Measurements from ENCODE around the gene AMY1A.
"Not testable (repeated sequence)": the region's sequence is repeated elsewhere in the genome, so short reads cannot be mapped to it uniquely, and the experiment has no call there.

AMY1A gene

DNA sequence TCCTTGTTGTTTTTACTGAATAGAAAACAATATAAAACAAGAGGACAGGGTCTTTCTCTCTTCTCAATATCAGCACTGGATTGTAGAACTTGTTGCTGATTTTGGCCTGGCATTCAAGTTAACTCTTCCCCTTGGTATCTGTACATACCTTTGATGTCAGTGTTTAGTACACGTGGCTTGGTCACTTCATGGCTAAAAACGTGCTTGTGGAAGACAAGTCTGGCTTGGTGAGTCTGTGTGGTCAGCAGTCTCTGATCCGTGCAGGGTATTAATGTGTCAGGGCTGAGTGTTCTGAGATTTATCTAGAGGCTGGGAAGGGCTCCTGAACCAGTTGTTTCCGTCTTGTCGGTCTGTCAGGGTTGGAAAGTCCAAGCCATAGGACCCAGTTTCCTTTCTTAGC lies at the start of gene AMY1A:
AMY1A (plus strand) TSS at position 301 of the 400 bp plus-strand sequence. CDS start 571 bp downstream, outside the sequence.
- not testable (repeated sequence) for DNase-seq (ENCODE audit: low read depth, low spot score)

DNA sequence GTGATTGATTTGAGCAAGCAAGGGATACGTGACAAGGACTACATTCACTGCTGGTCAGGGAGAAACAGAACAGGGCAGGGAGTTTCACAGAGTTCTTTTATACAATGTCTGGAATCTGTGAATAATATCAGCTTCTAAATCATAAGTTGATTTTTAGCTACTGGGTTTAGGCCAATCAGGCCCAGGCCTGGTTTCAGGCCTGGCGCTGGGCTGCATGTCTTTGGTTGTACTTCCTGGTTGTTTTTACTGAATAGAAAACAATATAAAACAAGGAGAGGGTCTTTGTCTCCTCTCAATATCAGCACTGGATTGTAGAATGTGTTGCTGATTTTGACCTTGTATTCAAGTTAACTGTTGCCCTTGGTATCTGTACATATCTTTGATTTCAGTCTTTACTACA lies 39.2 kb upstream of the AMY1A start:
- no peak for DNase-seq (ENCODE audit: low read depth, low spot score)

DNA sequence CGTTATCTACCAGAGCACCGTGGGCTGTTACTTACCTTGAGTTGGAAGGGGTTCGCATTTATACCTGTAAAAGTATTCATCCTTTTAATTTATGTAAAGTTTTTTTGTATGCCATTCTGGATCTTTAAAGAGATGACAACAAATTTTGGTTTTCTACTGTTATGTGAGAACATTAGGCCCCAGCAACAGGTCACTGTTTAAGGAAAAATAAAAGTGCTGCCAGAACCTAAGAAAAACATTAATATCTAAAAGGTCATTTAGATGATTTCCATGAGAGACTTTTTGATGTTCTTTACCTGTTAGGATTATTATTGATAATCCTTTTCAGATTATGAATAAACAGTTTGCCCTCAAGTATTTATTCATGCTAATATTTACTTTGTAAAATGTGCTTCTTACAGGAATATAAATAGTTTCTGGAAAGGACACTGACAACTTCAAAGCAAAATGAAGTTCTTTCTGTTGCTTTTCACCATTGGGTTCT lies 38.5 kb upstream of the AMY1A start, which contains the start of gene AMY2A:
AMY2A (plus strand) TSS at position 434 of the 484 bp plus-strand sequence; CDS start at position 448, 14 bp downstream.
- DNase-seq (ENCODE audit: low read depth, low spot score) = not testable (repeated sequence)

DNA sequence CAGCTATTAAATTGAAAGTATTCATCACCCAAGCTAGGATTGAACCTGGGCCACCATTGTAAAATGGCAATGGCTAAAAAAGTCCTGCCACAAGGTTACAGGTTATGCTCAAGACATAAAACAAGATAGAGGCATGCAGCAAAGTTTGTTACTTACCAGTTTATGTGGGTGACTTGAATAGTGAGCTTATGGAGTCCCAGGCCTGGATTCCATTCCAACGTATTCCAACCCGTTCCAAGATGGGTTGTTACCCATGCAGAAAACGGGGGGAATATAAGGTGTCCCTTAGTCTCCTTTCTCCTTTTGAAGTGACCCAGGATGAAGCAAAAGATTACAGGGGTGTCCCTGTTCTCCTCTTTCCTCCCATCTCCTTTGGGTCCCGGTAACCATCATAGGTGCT lies 28.1 kb upstream of the AMY1A start:
- DNase-seq (ENCODE audit: low read depth, low spot score) = not testable (repeated sequence)

DNA sequence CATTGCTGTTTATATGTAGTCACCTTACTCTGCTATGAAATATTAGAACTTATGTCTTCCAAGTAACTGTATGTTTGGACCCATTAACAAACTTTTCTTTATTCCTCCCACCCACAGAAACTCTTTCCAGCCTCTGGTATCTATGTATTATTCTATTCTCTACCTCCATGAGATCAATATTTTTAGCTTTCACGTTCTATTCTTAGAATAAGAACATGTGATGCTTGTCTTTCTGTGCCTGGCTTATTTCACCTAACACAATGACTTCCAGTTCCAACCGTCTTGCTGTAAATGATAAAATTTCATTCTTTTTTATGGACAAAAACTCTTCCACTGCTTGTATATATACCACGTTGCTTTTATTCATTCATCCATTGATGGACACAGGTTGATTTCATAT lies 14.4 kb upstream of the AMY1A start:
- not testable (repeated sequence) for DNase-seq (ENCODE audit: low read depth, low spot score)

DNA sequence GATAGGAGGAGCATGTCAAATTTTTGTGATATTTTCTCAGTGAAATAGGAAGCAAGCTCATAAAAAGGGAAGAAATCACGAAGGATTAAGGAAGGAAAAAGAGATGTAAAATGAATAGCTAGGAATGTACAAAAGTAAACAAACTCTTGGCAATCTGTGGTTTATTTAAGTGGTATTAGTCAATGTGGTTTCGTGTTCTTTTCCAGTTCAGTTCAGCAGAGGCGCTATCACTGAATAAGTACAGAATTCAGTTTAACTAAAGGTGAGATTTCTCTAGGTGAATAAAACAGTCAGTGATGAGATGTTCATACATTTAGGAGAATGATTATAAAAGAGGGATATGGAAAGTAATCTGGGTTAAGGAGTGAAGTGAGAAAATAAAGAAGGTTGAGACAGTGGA lies 11.7 kb upstream of the AMY1A start:
- not testable (repeated sequence) for DNase-seq (ENCODE audit: low read depth, low spot score)

DNA sequence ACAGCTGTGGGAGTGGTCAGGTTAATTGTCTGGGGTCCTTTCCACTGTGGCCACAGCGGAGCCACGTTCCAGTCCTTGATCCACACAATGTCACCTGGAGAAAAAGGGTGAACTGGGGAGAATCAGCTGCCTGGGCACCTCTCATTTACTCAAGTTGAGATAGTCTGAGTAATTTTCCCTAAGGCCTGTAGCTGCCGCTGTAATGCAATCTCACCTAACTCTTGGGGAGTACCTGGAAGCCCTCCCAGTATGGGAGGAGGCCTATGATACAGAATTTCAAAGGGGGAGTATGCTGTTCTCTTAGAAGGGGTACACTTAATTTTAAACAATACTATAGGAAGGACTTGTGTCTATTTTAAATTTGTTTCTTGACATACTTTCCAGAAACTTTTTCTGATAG lies 5.3 kb upstream of the AMY1A start:
- DNase-seq (ENCODE audit: low read depth, low spot score) = not testable (repeated sequence)

DNA sequence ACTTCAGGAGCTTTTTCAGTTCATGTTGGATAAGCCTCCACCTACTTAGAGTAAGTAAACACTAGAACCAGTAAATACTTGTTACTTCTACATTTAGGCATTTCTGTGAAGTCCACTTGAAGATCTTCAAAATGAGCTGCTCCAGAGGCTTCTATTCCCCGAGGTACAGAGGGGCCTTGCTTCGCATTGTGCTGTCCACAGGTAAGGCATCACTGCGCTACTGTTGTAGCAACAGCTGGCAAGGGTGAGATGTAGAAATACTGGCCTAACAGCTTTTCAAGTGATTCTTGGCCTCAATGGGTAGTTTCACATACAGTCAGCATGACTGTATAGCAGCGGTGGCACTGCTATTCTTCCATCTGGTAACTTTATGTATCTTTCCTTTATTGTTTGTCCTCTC lies 4.7 kb upstream of the AMY1A start:
- DNase-seq (ENCODE audit: low read depth, low spot score) = not testable (repeated sequence)

DNA sequence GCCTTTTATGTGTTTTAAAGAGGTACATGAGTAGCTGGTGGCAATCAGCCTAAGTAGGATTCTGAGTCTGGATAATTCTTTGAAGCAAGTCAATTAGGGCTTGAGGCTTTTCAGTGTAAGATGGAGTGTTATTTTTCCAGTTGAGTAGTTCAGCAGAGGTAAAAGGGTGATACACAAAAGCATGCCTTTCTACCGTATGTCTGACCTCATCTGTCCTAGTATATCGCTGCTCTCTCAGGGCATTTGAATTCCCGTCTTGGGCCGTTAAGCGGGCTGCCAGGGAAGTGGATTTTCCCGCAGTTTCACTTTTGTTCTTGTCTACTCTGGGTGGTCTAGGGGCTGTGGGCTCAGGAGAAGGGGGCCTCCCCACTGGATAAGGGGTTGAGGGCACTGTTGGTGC lies 1.4 kb upstream of the AMY1A start:
- DNase-seq (ENCODE audit: low read depth, low spot score) = not testable (repeated sequence)

DNA sequence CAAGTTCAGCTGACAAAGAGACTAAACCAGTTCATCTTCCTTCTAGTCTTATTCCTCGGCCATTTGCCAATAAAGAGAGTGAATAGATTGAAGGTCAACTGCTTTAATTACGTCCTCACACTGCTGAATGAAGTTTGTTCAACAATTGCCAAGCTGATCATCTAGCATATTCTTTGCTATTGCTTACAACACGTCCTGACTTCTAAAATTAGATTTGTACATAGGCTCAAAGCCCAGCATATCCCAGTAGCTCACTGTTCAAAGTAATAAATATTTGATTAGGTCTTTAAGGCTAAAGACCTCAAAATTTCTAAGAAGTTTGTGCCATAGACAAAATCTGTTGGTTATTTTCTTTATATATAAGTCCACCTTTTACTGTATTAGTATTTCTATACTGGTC lies 20.8 kb downstream of the AMY1A start:
- not testable (repeated sequence) for DNase-seq (ENCODE audit: low read depth, low spot score)

DNA sequence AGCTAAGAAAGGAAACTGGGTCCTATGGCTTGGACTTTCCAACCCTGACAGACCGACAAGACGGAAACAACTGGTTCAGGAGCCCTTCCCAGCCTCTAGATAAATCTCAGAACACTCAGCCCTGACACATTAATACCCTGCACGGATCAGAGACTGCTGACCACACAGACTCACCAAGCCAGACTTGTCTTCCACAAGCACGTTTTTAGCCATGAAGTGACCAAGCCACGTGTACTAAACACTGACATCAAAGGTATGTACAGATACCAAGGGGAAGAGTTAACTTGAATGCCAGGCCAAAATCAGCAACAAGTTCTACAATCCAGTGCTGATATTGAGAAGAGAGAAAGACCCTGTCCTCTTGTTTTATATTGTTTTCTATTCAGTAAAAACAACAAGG lies 40.5 kb downstream of the AMY1A start, which contains the start of gene AMY1B:
AMY1B (minus strand) TSS at position 101 of the 400 bp plus-strand sequence. CDS start 571 bp downstream, outside the sequence.
- DNase-seq (ENCODE audit: low read depth, low spot score) = not testable (repeated sequence)

DNA sequence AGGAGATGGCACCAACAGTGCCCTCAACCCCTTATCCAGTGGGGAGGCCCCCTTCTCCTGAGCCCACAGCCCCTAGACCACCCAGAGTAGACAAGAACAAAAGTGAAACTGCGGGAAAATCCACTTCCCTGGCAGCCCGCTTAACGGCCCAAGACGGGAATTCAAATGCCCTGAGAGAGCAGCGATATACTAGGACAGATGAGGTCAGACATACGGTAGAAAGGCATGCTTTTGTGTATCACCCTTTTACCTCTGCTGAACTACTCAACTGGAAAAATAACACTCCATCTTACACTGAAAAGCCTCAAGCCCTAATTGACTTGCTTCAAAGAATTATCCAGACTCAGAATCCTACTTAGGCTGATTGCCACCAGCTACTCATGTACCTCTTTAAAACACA lies 41.9 kb downstream of the AMY1A start:
- DNase-seq (ENCODE audit: low read depth, low spot score) = not testable (repeated sequence)

DNA sequence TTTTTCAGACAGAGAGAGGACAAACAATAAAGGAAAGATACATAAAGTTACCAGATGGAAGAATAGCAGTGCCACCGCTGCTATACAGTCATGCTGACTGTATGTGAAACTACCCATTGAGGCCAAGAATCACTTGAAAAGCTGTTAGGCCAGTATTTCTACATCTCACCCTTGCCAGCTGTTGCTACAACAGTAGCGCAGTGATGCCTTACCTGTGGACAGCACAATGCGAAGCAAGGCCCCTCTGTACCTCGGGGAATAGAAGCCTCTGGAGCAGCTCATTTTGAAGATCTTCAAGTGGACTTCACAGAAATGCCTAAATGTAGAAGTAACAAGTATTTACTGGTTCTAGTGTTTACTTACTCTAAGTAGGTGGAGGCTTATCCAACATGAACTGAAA lies 45.1 kb downstream of the AMY1A start:
- not testable (repeated sequence) for DNase-seq (ENCODE audit: low read depth, low spot score)

DNA sequence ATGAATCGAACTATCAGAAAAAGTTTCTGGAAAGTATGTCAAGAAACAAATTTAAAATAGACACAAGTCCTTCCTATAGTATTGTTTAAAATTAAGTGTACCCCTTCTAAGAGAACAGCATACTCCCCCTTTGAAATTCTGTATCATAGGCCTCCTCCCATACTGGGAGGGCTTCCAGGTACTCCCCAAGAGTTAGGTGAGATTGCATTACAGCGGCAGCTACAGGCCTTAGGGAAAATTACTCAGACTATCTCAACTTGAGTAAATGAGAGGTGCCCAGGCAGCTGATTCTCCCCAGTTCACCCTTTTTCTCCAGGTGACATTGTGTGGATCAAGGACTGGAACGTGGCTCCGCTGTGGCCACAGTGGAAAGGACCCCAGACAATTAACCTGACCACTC lies 45.7 kb downstream of the AMY1A start:
- DNase-seq (ENCODE audit: low read depth, low spot score) = not testable (repeated sequence)

DNA sequence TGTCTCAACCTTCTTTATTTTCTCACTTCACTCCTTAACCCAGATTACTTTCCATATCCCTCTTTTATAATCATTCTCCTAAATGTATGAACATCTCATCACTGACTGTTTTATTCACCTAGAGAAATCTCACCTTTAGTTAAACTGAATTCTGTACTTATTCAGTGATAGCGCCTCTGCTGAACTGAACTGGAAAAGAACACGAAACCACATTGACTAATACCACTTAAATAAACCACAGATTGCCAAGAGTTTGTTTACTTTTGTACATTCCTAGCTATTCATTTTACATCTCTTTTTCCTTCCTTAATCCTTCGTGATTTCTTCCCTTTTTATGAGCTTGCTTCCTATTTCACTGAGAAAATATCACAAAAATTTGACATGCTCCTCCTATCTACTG lies 52.1 kb downstream of the AMY1A start:
- not testable (repeated sequence) for DNase-seq (ENCODE audit: low read depth, low spot score)

DNA sequence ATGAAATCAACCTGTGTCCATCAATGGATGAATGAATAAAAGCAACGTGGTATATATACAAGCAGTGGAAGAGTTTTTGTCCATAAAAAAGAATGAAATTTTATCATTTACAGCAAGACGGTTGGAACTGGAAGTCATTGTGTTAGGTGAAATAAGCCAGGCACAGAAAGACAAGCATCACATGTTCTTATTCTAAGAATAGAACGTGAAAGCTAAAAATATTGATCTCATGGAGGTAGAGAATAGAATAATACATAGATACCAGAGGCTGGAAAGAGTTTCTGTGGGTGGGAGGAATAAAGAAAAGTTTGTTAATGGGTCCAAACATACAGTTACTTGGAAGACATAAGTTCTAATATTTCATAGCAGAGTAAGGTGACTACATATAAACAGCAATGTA lies 54.8 kb downstream of the AMY1A start:
- DNase-seq (ENCODE audit: low read depth, low spot score) = not testable (repeated sequence)
